Uterus (tissue), 2 donors: Measurements from ENCODE around the gene AP2A1.

Source experiments
- POLR2A ChIP-seq, 2 donors: fragments of 450-650 bp; IDR thresholded peaks; one replicate each; pipeline ENCODE4 v1.6.1; 2016; ENCODE audit warnings: antibody characterized with exemption in 2 of 2, mild to moderate bottlenecking in 1 of 2, moderate library complexity in 1 of 2
- TF ChIP-seq, protein P1 (sequence below), 4 experiments: fragments of 200-600 bp in 2 of 4; fragments of 450-650 bp in 2 of 4; sonication (generic) in 2 of 4; IDR thresholded peaks; one replicate each; pipeline ENCODE4 v1.5.1; 2016 to 2019; ENCODE audit warnings: antibody characterized with exemption in 4 of 4, mild to moderate bottlenecking in 2 of 4, moderate library complexity in 1 of 4

DNA sequence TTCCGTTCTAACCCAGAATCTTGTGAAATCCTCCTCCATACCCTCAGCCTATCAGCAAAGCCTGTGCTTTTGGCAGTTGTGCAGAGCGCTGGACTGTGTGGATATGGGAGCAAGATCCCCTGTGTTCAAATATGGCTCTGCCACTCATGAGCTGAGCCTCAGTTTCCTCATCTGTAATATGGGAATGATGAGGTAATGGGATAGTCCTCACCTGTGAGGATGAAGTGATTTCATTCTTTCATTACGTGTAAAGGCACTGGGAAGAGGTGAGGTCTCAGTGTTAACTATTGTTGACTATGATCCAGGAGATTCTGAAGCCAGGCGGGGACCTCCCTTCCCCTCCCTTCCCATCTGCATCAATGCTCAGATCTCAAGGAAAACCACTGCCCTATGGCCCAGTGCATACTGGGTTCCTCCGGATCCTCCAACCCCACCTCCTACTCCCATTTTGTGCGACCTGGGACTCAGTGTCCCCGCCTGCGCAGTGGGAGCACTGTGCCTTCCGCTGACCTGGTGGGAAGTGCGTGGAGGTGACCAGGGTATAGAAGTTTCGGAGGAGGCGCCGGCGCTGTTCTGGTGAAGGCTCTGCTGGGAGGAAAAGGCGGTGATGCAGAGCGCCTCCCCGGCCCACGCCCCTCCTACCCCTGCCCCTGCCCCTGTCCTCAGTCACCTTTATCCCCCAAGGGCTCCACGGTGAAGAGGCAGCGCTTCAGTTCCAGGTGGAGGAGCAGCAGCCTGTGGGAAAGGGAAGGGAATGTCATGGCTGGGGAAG is 41.3 kb downstream of the AP2A1 start:
- no peak for TF ChIP-seq POLR2A (IDR thresholded peaks at IDR 0.05)
- TF ChIP-seq, protein P1, sequence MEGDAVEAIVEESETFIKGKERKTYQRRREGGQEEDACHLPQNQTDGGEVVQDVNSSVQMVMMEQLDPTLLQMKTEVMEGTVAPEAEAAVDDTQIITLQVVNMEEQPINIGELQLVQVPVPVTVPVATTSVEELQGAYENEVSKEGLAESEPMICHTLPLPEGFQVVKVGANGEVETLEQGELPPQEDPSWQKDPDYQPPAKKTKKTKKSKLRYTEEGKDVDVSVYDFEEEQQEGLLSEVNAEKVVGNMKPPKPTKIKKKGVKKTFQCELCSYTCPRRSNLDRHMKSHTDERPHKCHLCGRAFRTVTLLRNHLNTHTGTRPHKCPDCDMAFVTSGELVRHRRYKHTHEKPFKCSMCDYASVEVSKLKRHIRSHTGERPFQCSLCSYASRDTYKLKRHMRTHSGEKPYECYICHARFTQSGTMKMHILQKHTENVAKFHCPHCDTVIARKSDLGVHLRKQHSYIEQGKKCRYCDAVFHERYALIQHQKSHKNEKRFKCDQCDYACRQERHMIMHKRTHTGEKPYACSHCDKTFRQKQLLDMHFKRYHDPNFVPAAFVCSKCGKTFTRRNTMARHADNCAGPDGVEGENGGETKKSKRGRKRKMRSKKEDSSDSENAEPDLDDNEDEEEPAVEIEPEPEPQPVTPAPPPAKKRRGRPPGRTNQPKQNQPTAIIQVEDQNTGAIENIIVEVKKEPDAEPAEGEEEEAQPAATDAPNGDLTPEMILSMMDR (IDR thresholded peaks at IDR 0.05), result no peak
